DMS79 treated with DMSO at 0.1 percent for 48 hours (cell line): Measurements from ENCODE around the gene NLRP11.
"Not testable (repeated sequence)": the region's sequence is repeated elsewhere in the genome, so short reads cannot be mapped to it uniquely, and the experiment has no call there.

Experiments
- DNase-seq: peaks from one replicate; lab custom pipeline; 2025; lab: John Stamatoyannopoulos, UW

NLRP11 gene

GRCh38 chr19:55778331-55778730, 53.5 kb downstream of the NLRP11 start:
- DNase-seq = no peak

- DNase-seq = no peak
Observed at GRCh38 chr19:55777528-55777927, 54.3 kb downstream of the NLRP11 start.

GRCh38 chr19:55769632-55770031, 62.2 kb downstream of the NLRP11 start:
- not testable (repeated sequence) for DNase-seq

- not testable (repeated sequence) for DNase-seq
Observed at GRCh38 chr19:55768818-55769217, 63.0 kb downstream of the NLRP11 start, which contains the start of gene RFPL4AL1. TSS of gene RFPL4AL1 (plus strand) at chr19:55769118. CDS start at chr19:55771805, 2,687 bp downstream.

GRCh38 chr19:55766466-55766865, 65.3 kb downstream of the NLRP11 start:
- no peak for DNase-seq

GRCh38 chr19:55758797-55759196, 73.0 kb downstream of the NLRP11 start, which contains the start of gene RFPL4A:
TSS of gene RFPL4A (plus strand) at chr19:55759097. CDS start at chr19:55761801, 2,704 bp downstream.
- DNase-seq = not testable (repeated sequence)

- DNase-seq = not testable (repeated sequence)
Observed at GRCh38 chr19:55756808-55757207, 75.0 kb downstream of the NLRP11 start.

- DNase-seq = no peak
Observed at GRCh38 chr19:55753401-55753800, 78.4 kb downstream of the NLRP11 start.

- DNase-seq = no peak
Observed at GRCh38 chr19:55750715-55751114, 81.1 kb downstream of the NLRP11 start.

GRCh38 chr19:55738302-55738701, 93.5 kb downstream of the NLRP11 start, which contains the start of gene NLRP9:
TSS of gene NLRP9 (minus strand) at chr19:55738402. CDS start at chr19:55738374, 28 bp downstream.
- no peak for DNase-seq
